K562 (cell line): ENCODE measurements around the gene ROBO1. TPM values are rescaled to one million over a fixed set of nuclear protein-coding genes. Genes with fewer than 3 reads are reported as not detected.

Experiments
- ATAC-seq: fragments of 200-7000 bp; cut with Tn5 transposase; 3 replicates; pipeline ENCODE4 v1.9.1; 2020; ENCODE audit warnings: moderate library complexity
- BruUV-seq: library from RNA; stranded (reverse); fragments of 400-500 nt; replicated peaks from 2 replicates; lab custom pipeline; 2021; lab: Mats Ljungman, UMichigan
- CTCF ChIA-PET: fragments of 300-600 bp; formaldehyde crosslinking; extraction: SDS; loops from one replicate; lab custom pipeline; 2021; ENCODE audit warnings: low intra/inter-chr PET ratio; lab: Yijun Ruan, JAX
- POLR2A ChIA-PET: fragments of 300-600, 350-650 bp; sonication (Branson Sonifier 250); formaldehyde crosslinking; extraction: SDS; loops from one replicate; lab custom pipeline; 2021; ENCODE audit warnings: antibody characterized with exemption, inconsistent platforms; lab: Yijun Ruan, JAX
- DNase-seq, 4 experiments: peaks; one replicate each; pipeline versions ENCODE4 v3.0.0 to v3.0.0-alpha.2; 2011 to 2018; ENCODE audit warnings: low spot score in 3 of 4, mixed read lengths in 3 of 4; ENCODE audit errors: extremely low read depth in 1 of 4
- FAIRE-seq: peaks from 2 replicates; lab custom pipeline; 2011; peaks lifted over from hg19 to GRCh38; lab: Jason Lieb, UNC
- H2AFZ ChIP-seq: 2 replicates; pipeline ENCODE4 v1.6.0; 2011; ENCODE audit warnings: low read depth, low read length, control low read depth, inconsistent platforms
- H3K27ac ChIP-seq: fragments of 200-600 bp; 3 replicates; pipeline ENCODE4 v1.8.0; 2011; ENCODE audit warnings: low read depth, mild to moderate bottlenecking, control low read depth, inconsistent platforms, low read length, moderate library complexity, mixed read lengths; ENCODE audit errors: extremely low read depth
- H3K27me3 ChIP-seq, 2 experiments: fragments of 300-600 bp in 1 of 2; 2 replicates in 1 of 2; 3 replicates in 1 of 2; pipeline versions ENCODE4 v1.6.0 to v1.8.0; 2011; ENCODE audit warnings: inconsistent platforms in 2 of 2, low read length in 2 of 2, mild to moderate bottlenecking in 1 of 2, mixed read lengths in 1 of 2, moderate library complexity in 1 of 2; ENCODE audit not compliant: control insufficient read depth in 2 of 2, insufficient read depth in 2 of 2
- H3K36me3 ChIP-seq: fragments of 300-600 bp; 3 replicates; pipeline ENCODE4 v1.8.0; 2011; ENCODE audit warnings: mild to moderate bottlenecking, low read length, inconsistent platforms; ENCODE audit not compliant: control insufficient read depth, insufficient read depth
- H3K4me1 ChIP-seq, 2 experiments: fragments of 200-600 bp in 1 of 2; replicated peaks in 1 of 2; 2 replicates in 1 of 2; 3 replicates in 1 of 2; pipeline versions ENCODE4 v1.5.1 to v1.8.0; 2011; ENCODE audit warnings: inconsistent platforms in 2 of 2, low read length in 2 of 2, mild to moderate bottlenecking in 1 of 2, mixed read lengths in 1 of 2, moderate library complexity in 1 of 2; ENCODE audit not compliant: control insufficient read depth in 2 of 2, insufficient read depth in 2 of 2
- H3K4me2 ChIP-seq: 2 replicates; pipeline ENCODE4 v1.6.1; 2011; ENCODE audit warnings: low read length, control low read depth, inconsistent platforms, mixed read lengths; ENCODE audit not compliant: insufficient read depth
- H3K4me3 ChIP-seq: fragments of 200-600 bp; sonication (generic), shearing (Covaris generic); 2 replicates; pipeline ENCODE4 v1.5.1; 2016; ENCODE audit warnings: control low read depth, inconsistent platforms
- H3K79me2 ChIP-seq: fragments of 200-600 bp; 3 replicates; pipeline ENCODE4 v1.8.0; 2011; ENCODE audit warnings: low read length, inconsistent platforms; ENCODE audit not compliant: control insufficient read depth, insufficient read depth
- H3K9ac ChIP-seq, 2 experiments: 2 replicates each; pipeline versions ENCODE4 v1.6.0 to v1.6.1; 2011; ENCODE audit warnings: low read depth in 2 of 2, low read length in 2 of 2, control low read depth in 1 of 2, inconsistent platforms in 1 of 2, mild to moderate bottlenecking in 1 of 2, mixed read lengths in 1 of 2; ENCODE audit not compliant: insufficient read depth in 1 of 2
- H3K9me1 ChIP-seq: one replicate; pipeline ENCODE4 v1.6.0; 2011; ENCODE audit warnings: inconsistent platforms, mild to moderate bottlenecking, low read length, moderate library complexity; ENCODE audit not compliant: control insufficient read depth, insufficient read depth
- H3K9me3 ChIP-seq: replicated peaks from 2 replicates; pipeline ENCODE4 v1.5.1; 2011; ENCODE audit warnings: low read depth, low read length, inconsistent platforms; ENCODE audit not compliant: control insufficient read depth, insufficient read depth
- H4K20me1 ChIP-seq: replicated peaks from 2 replicates; pipeline ENCODE4 v1.6.1; 2011; ENCODE audit warnings: low read length, inconsistent platforms, mixed read lengths; ENCODE audit not compliant: control insufficient read depth, insufficient read depth
- CCNT2 ChIP-seq: IDR thresholded peaks from 2 replicates; pipeline ENCODE4 v1.6.1; 2011; ENCODE audit warnings: borderline replicate concordance, low read depth, mild to moderate bottlenecking, moderate library complexity, mixed read lengths, low read length; ENCODE audit not compliant: insufficient read length; ENCODE audit errors: extremely low read depth
- EHMT2 ChIP-seq: fragments of 450-650 bp; IDR thresholded peaks from 2 replicates; pipeline ENCODE4 v1.6.1; 2018; ENCODE audit warnings: antibody characterized with exemption
- ELF2 ChIP-seq: fragments of 250-450 bp; sonication (Bioruptor Pico); IDR thresholded peaks from 2 replicates; pipeline ENCODE4 v1.5.0; 2021; ENCODE audit warnings: mild to moderate bottlenecking
- EP300 ChIP-seq: IDR thresholded peaks from 2 replicates; pipeline ENCODE4 v1.6.1; 2012; ENCODE audit warnings: low read length, improper control_type of control experiment
- HNRNPL ChIP-seq: fragments of 200-400 bp; formaldehyde crosslinking; IDR thresholded peaks from 2 replicates; pipeline ENCODE4 v1.6.1; 2017; ENCODE audit warnings: low read depth, mild to moderate bottlenecking, low read length
- NFIC ChIP-seq: fragments of 450-650 bp; IDR thresholded peaks from 2 replicates; pipeline ENCODE4 v1.6.1; 2017; ENCODE audit warnings: mild to moderate bottlenecking, inconsistent platforms
- POLR2B ChIP-seq: fragments of 450-650 bp; IDR thresholded peaks from 2 replicates; pipeline ENCODE4 v1.6.1; 2018; ENCODE audit warnings: low read depth; ENCODE audit not compliant: partially characterized antibody
- PTTG1 ChIP-seq: fragments of 450-650 bp; IDR thresholded peaks from 2 replicates; pipeline ENCODE4 v1.6.1; 2016; ENCODE audit warnings: low read depth, mild to moderate bottlenecking, missing genetic modification characterization, missing compliant biosample characterization
- RFX7 ChIP-seq: fragments of 250-450 bp; sonication (Bioruptor Pico); IDR thresholded peaks from 2 replicates; pipeline ENCODE4 v1.5.1; 2021; ENCODE audit warnings: mild to moderate bottlenecking
- VEZF1 ChIP-seq: fragments of 200-800 bp; sonication (Bioruptor generic); IDR thresholded peaks from 2 replicates; pipeline ENCODE4 v1.6.1; 2017; ENCODE audit warnings: missing genetic modification characterization, missing compliant biosample characterization
- ZNF23 ChIP-seq: fragments of 250-450 bp; sonication (Bioruptor Pico); IDR thresholded peaks from 2 replicates; pipeline ENCODE4 v1.4.0; 2020; ENCODE audit warnings: mild to moderate bottlenecking
- ZNF41 ChIP-seq: fragments of 250-450 bp; sonication (Bioruptor Pico); conservative IDR thresholded peaks from 2 replicates; pipeline ENCODE4 v1.4.0; 2020; ENCODE audit warnings: mild to moderate bottlenecking
- ZNF668 ChIP-seq: fragments of 250-450 bp; sonication (Bioruptor Pico); IDR thresholded peaks from 2 replicates; pipeline ENCODE4 v1.8.0; 2022; ENCODE audit warnings: mild to moderate bottlenecking, inconsistent platforms
- ZNF695 ChIP-seq: fragments of 450-650 bp; formaldehyde crosslinking; IDR thresholded peaks from 2 replicates; pipeline ENCODE4 v1.4.0; 2020; ENCODE audit warnings: mild to moderate bottlenecking, moderate library complexity
- WGBS: fragments of 100-300 bp; shearing (Covaris generic); methylation state at CpG from one replicate; pipeline ENCODE4 v1.1.6; 2016; ENCODE audit warnings: low coverage, mixed read lengths; ENCODE audit not compliant: insufficient coverage; ENCODE audit errors: missing lambda C conversion rate; 5-methylcytosine and 5-hydroxymethylcytosine counted together
- in situ Hi-C: fragments of 300-500 bp; cut with MboI; formaldehyde crosslinking; loops from 4 replicates; pipeline ENCODE4 v1.15.0; 2018; ENCODE audit warnings: inconsistent platforms, mixed read lengths
- intact Hi-C: fragments of 100-400 bp; cut with micrococcal nuclease; formaldehyde crosslinking; loops from 2 replicates; pipeline ENCODE4 v1.14.2; 2022
- polyA plus RNA-seq, 8 experiments: library from polyadenylated mRNA; depleted of rRNA in 4 of 8; stranded (reverse) in 5 of 8; unstranded in 3 of 8; fragments of >200 nt; fragmentation: Nextera tagmentation in 2 of 8; fragmentation: Illumina TruSeq in 1 of 8; extraction: Ambion mirVana in 2 of 8; extraction: Trizol in 1 of 8; gene quantifications; 2 replicates each; pipeline versions ENCODE4 v1.2.1 to v1.2.3, GENCODE V29; 2011 to 2014; ENCODE audit warnings: inconsistent platforms in 1 of 8, missing spikeins in 1 of 8
- total RNA-seq, 7 experiments: library from RNA; depleted of rRNA in 6 of 7; stranded (reverse); fragments of >200 nt in 6 of 7; fragmentation: Illumina TruSeq in 2 of 7; extraction: Trizol in 2 of 7; gene quantifications; 2 replicates each; pipeline versions ENCODE4 v1.2.1 to v1.2.3, GENCODE V29; 2011 to 2021; ENCODE audit warnings: low replicate concordance in 1 of 7
- TF ChIP-seq, protein P1 (sequence below): sonication (generic); formaldehyde crosslinking; IDR thresholded peaks from 2 replicates; pipeline ENCODE4 v1.9.0; 2022; ENCODE audit warnings: mild to moderate bottlenecking, missing genetic modification reagents
- TF ChIP-seq, protein P2 (sequence below): fragments of 450-650 bp; formaldehyde crosslinking; IDR thresholded peaks from 2 replicates; pipeline ENCODE4 v1.4.0; 2020; ENCODE audit warnings: mild to moderate bottlenecking
- TF ChIP-seq, protein P3 (sequence below): fragments of 250-450 bp; sonication (Bioruptor Pico); IDR thresholded peaks from 2 replicates; pipeline ENCODE4 v1.5.0; 2021; ENCODE audit warnings: mild to moderate bottlenecking, borderline replicate concordance

ROBO1 gene
- total and polyA plus RNA-seq, 9 of the 15 experiments (the other 6 are each of a cell fraction or from before 2014, with no cell fraction given): 0.01 to 0.53 (median 0.17) TPM; not detected in 5

DNA sequence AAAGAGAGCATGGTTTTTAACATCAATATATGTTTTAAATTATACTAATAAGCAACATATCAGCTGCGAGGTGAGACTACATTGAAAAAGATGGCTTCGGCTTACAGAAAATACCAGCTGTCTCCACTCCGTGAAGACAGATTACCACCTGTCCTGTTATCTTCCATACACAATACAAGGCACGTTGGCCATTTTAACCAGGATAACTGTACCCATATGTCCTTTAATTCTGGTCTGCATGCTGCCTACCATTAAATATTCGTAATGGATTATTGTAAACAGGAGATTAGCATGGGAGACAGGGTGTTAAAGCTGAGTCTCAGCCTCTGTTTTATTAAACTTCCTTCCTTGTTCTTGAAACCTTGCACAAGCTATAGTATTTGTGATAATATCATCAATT is 855.5 kb downstream of the ROBO1 start (continued):
- TF ChIP-seq VEZF1 (CRISPR knock-in tag) (no peak), POLR2B (no peak), RFX7 (CRISPR knock-in tag) (no peak), PTTG1 (tag) (no peak)
- TF ChIP-seq, protein P1, sequence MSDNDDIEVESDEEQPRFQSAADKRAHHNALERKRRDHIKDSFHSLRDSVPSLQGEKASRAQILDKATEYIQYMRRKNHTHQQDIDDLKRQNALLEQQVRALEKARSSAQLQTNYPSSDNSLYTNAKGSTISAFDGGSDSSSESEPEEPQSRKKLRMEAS: no peak
- TF ChIP-seq, protein P2, sequence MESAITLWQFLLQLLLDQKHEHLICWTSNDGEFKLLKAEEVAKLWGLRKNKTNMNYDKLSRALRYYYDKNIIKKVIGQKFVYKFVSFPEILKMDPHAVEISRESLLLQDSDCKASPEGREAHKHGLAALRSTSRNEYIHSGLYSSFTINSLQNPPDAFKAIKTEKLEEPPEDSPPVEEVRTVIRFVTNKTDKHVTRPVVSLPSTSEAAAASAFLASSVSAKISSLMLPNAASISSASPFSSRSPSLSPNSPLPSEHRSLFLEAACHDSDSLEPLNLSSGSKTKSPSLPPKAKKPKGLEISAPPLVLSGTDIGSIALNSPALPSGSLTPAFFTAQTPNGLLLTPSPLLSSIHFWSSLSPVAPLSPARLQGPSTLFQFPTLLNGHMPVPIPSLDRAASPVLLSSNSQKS (CRISPR knock-in tag): no peak

- CTCF ChIA-PET: no interaction called here
- TF ChIP-seq ZNF23 (CRISPR knock-in tag) (no peak), ZNF695 (CRISPR knock-in tag) (no peak), EP300 (no peak), EHMT2 (no peak), ZNF668 (CRISPR knock-in tag) (no peak), HNRNPL (no peak), NFIC (no peak), ELF2 (CRISPR knock-in tag) (no peak), CCNT2 (no peak), ZNF41 (CRISPR knock-in tag) (no peak)
- TF ChIP-seq, protein P3, sequence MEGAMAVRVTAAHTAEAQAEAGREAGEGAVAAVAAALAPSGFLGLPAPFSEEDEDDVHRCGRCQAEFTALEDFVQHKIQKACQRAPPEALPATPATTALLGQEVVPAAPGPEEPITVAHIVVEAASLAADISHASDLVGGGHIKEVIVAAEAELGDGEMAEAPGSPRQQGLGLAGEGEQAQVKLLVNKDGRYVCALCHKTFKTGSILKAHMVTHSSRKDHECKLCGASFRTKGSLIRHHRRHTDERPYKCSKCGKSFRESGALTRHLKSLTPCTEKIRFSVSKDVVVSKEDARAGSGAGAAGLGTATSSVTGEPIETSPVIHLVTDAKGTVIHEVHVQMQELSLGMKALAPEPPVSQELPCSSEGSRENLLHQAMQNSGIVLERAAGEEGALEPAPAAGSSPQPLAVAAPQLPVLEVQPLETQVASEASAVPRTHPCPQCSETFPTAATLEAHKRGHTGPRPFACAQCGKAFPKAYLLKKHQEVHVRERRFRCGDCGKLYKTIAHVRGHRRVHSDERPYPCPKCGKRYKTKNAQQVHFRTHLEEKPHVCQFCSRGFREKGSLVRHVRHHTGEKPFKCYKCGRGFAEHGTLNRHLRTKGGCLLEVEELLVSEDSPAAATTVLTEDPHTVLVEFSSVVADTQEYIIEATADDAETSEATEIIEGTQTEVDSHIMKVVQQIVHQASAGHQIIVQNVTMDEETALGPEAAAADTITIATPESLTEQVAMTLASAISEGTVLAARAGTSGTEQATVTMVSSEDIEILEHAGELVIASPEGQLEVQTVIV (CRISPR knock-in tag): no peak
Measured at GRCh38 chr3:78911394-78911793, 856.4 kb downstream of the ROBO1 start.

More at GRCh38 chr3:78911394-78911793, 856.4 kb downstream of the ROBO1 start:
- H3K4me1 ChIP-seq: no peaks in the 10 kb centered on the region
- H4K20me1 ChIP-seq: no peaks in the 10 kb centered on the region
- no peaks in the 10 kb centered on the region for H3K27me3 ChIP-seq
- H3K9me1 ChIP-seq: no peaks in the 10 kb centered on the region
- ATAC-seq (no peak), DNase-seq (no peak), FAIRE-seq (no peak)
- BruUV-seq: no TSS peak
- intact Hi-C loops: no loop called here
- POLR2A ChIA-PET: no interaction called here
- no peaks in the 10 kb centered on the region for H3K79me2 ChIP-seq
- H3K27ac ChIP-seq: no peak overlapping the region
- H2AFZ ChIP-seq: no peak overlapping the region
- H3K9me3 ChIP-seq: no peaks in the 10 kb centered on the region
- H3K4me3 ChIP-seq: no peak overlapping the region
- in situ Hi-C loops: no loop called here
- no peaks in the 10 kb centered on the region for H3K36me3 ChIP-seq
- no peak overlapping the region for H3K4me2 ChIP-seq
- 0% methylated on average over 4 of the region's 4 CpGs for WGBS
- no peak overlapping the region for H3K9ac ChIP-seq
